GM12878 (cell line): Measurements from ENCODE around the gene GIMAP2. TPM values are rescaled to one million over a fixed set of nuclear protein-coding genes. Genes with fewer than 3 reads are reported as not detected.

ENCODE experiments used
- ATAC-seq: fragments of 200-7000 bp; cut with Tn5 transposase; 3 replicates; pipeline ENCODE4 v1.9.1; 2020; ENCODE audit warnings: mild to moderate bottlenecking, moderate library complexity
- BruUV-seq: library from RNA; stranded (reverse); fragments of 400-500 nt; replicated peaks from 2 replicates; lab custom pipeline; 2021; lab: Mats Ljungman, UMichigan
- CTCF ChIA-PET: fragments of 300-600 bp; sonication (Branson Sonifier 250); formaldehyde crosslinking; extraction: SDS; loops from one replicate; lab custom pipeline; 2021; ENCODE audit warnings: inconsistent platforms; lab: Yijun Ruan, JAX
- POLR2A ChIA-PET: fragments of 350-600 bp; formaldehyde crosslinking; extraction: SDS; loops from one replicate; lab custom pipeline; 2021; ENCODE audit warnings: inconsistent platforms; lab: Charles Lee
- RAD21 ChIA-PET: fragments of 300-600 bp; sonication (Branson Sonifier 250); formaldehyde crosslinking; loops from one replicate; lab custom pipeline; 2023; ENCODE audit warnings: antibody characterized with exemption; ENCODE audit not compliant: unreplicated experiment; lab: Charles Lee
- SMC1A ChIA-PET: fragments of 300-600 bp; sonication (Branson Sonifier 250); formaldehyde crosslinking; loops from one replicate; lab custom pipeline; 2023; ENCODE audit not compliant: unreplicated experiment, uncharacterized antibody; lab: Charles Lee
- DNase-seq: peaks from one replicate; pipeline ENCODE4 v3.0.0-alpha.2; 2011; ENCODE audit warnings: low read depth, low spot score
- FAIRE-seq: peaks from 3 replicates; lab custom pipeline; 2011; peaks lifted over from hg19 to GRCh38; lab: Jason Lieb, UNC
- H2AFZ ChIP-seq: 2 replicates; pipeline ENCODE4 v1.6.0; 2011; ENCODE audit warnings: low read depth, low read length, control low read depth; ENCODE audit not compliant: control insufficient read depth
- H3K27ac ChIP-seq: 2 replicates; pipeline ENCODE4 v1.5.1; 2011; ENCODE audit warnings: control low read depth; ENCODE audit not compliant: control insufficient read depth, insufficient read depth
- H3K27me3 ChIP-seq, 2 experiments: replicated peaks in 1 of 2; 2 replicates each; pipeline versions ENCODE4 v1.6.0 to v1.6.1; 2011; ENCODE audit warnings: low read length in 1 of 2; ENCODE audit not compliant: control insufficient read depth in 2 of 2, insufficient read depth in 2 of 2
- H3K36me3 ChIP-seq, 2 experiments: 2 replicates each; pipeline ENCODE4 v1.5.1; 2011; ENCODE audit warnings: low read length in 1 of 2; ENCODE audit not compliant: control insufficient read depth in 2 of 2, insufficient read depth in 2 of 2
- H3K4me1 ChIP-seq: 2 replicates; pipeline ENCODE4 v1.6.1; 2011; ENCODE audit warnings: mild to moderate bottlenecking, low read length, moderate library complexity, mixed read lengths; ENCODE audit not compliant: control insufficient read depth, insufficient read depth
- H3K4me2 ChIP-seq: 2 replicates; pipeline ENCODE4 v1.6.0; 2011; ENCODE audit warnings: control low read depth; ENCODE audit not compliant: control insufficient read depth, insufficient read depth
- H3K4me3 ChIP-seq: fragments of 200-600 bp; sonication (generic); 2 replicates; pipeline ENCODE4 v1.5.1; 2016
- H3K79me2 ChIP-seq: 2 replicates; pipeline ENCODE4 v1.6.0; 2011; ENCODE audit warnings: low read length; ENCODE audit not compliant: control insufficient read depth, insufficient read depth
- H3K9ac ChIP-seq: 2 replicates; pipeline ENCODE4 v1.8.0; 2011; ENCODE audit warnings: low read length, control low read depth, mixed read lengths; ENCODE audit not compliant: control insufficient read depth, insufficient read depth
- H3K9me3 ChIP-seq: replicated peaks from 3 replicates; pipeline ENCODE4 v1.5.1; 2011; ENCODE audit warnings: mild to moderate bottlenecking, low read length; ENCODE audit not compliant: control insufficient read depth, insufficient read depth
- H4K20me1 ChIP-seq: 2 replicates; pipeline ENCODE4 v1.6.0; 2011; ENCODE audit not compliant: control insufficient read depth, insufficient read depth
- BCL3 ChIP-seq: IDR thresholded peaks from 2 replicates; pipeline ENCODE4 v1.6.1; 2011; ENCODE audit warnings: borderline replicate concordance, low read depth, mild to moderate bottlenecking, moderate library complexity, low read length; ENCODE audit not compliant: insufficient read depth, poor library complexity, severe bottlenecking
- BHLHE40 ChIP-seq, 2 experiments: fragments of 450-650 bp in 1 of 2; IDR thresholded peaks; 2 replicates each; pipeline ENCODE4 v1.6.1; 2011 to 2017; ENCODE audit warnings: low read depth in 2 of 2, borderline replicate concordance in 1 of 2, improper control_type of control experiment in 1 of 2, low read length in 1 of 2, mild to moderate bottlenecking in 1 of 2
- CEBPZ ChIP-seq: fragments of 150-350 bp; IDR thresholded peaks from 2 replicates; pipeline ENCODE4 v1.6.1; 2016; ENCODE audit warnings: low read depth, low read length
- HDGF ChIP-seq: fragments of 450-650 bp; IDR thresholded peaks from 2 replicates; pipeline ENCODE4 v1.6.1; 2016; ENCODE audit warnings: antibody characterized with exemption
- KAT2A ChIP-seq: conservative IDR thresholded peaks from 2 replicates; pipeline ENCODE4 v1.6.1; 2011; ENCODE audit warnings: low read depth, low read length; ENCODE audit not compliant: control insufficient read depth
- MAX ChIP-seq: IDR thresholded peaks from 2 replicates; pipeline ENCODE4 v1.6.1; 2012; ENCODE audit warnings: low read depth, low read length, improper control_type of control experiment
- MYB ChIP-seq: fragments of 150-350 bp; IDR thresholded peaks from 2 replicates; pipeline ENCODE4 v1.6.1; 2014; ENCODE audit warnings: mild to moderate bottlenecking, low read depth, low read length, borderline replicate concordance
- NFIC ChIP-seq: IDR thresholded peaks from 2 replicates; pipeline ENCODE4 v1.6.1; 2012; ENCODE audit warnings: low read depth, mild to moderate bottlenecking, inconsistent platforms, low read length, moderate library complexity
- PAX5 ChIP-seq: IDR thresholded peaks from 2 replicates; pipeline ENCODE4 v1.6.1; 2011; ENCODE audit warnings: low read depth, low read length, borderline replicate concordance
- RCOR1 ChIP-seq: conservative IDR thresholded peaks from 2 replicates; pipeline ENCODE4 v1.6.1; 2012; ENCODE audit warnings: low read depth, low read length, improper control_type of control experiment
- RUNX3 ChIP-seq: IDR thresholded peaks from 2 replicates; pipeline ENCODE4 v1.6.1; 2012; ENCODE audit warnings: low read length, inconsistent platforms
- SREBF2 ChIP-seq: IDR thresholded peaks from 2 replicates; pipeline ENCODE4 v1.6.1; 2012; ENCODE audit warnings: mild to moderate bottlenecking, low read length
- STAT1 ChIP-seq: fragments of 450-650 bp; conservative IDR thresholded peaks from 2 replicates; pipeline ENCODE4 v1.6.1; 2014; ENCODE audit warnings: antibody characterized with exemption, mild to moderate bottlenecking
- STAT3 ChIP-seq: IDR thresholded peaks from 2 replicates; pipeline ENCODE4 v1.6.1; 2011; ENCODE audit warnings: low read depth, low read length, improper control_type of control experiment
- TAF1 ChIP-seq: IDR thresholded peaks from 2 replicates; pipeline ENCODE4 v1.6.1; 2011; ENCODE audit warnings: mild to moderate bottlenecking, low read depth, low read length, borderline replicate concordance
- TCF7 ChIP-seq: IDR thresholded peaks from 2 replicates; pipeline ENCODE4 v1.6.1; 2014; ENCODE audit warnings: antibody characterized with exemption, borderline replicate concordance
- ZBED1 ChIP-seq: IDR thresholded peaks from 2 replicates; pipeline ENCODE4 v1.6.1; 2016; ENCODE audit warnings: borderline replicate concordance
- in situ Hi-C: fragments of 300-500 bp; cut with MboI; formaldehyde crosslinking; loops from 9 replicates; pipeline ENCODE4 v1.14.3; 2018; ENCODE audit warnings: mixed read lengths
- intact Hi-C: fragments of 100-400 bp; cut with micrococcal nuclease; formaldehyde crosslinking; loops from one replicate; pipeline ENCODE4 v1.14.2; 2022; ENCODE audit not compliant: unreplicated experiment
- polyA plus RNA-seq, 11 experiments: library from polyadenylated mRNA; depleted of rRNA in 4 of 11; unstranded in 6 of 11; stranded (reverse) in 5 of 11; fragments of >200 nt; fragmentation: Nextera tagmentation in 4 of 11; fragmentation: Illumina TruSeq in 1 of 11; extraction: Ambion mirVana in 4 of 11; extraction: Trizol in 1 of 11; gene quantifications; 1 replicate in 1 of 11; 2 replicates in 10 of 11; pipeline versions ENCODE4 v1.2.1 to v1.2.3, GENCODE V29; 2011 to 2016; ENCODE audit warnings: inconsistent platforms in 2 of 11, missing spikeins in 2 of 11, low read depth in 1 of 11
- total RNA-seq, 4 experiments: library from RNA; depleted of rRNA in 3 of 4; stranded (reverse); fragments of >200 nt in 3 of 4; fragmentation: Illumina TruSeq in 1 of 4; extraction: Trizol in 1 of 4; gene quantifications; 2 replicates each; pipeline versions ENCODE4 v1.2.1 to v1.2.3, GENCODE V29; 2013 to 2021

Gene GIMAP2
- total and polyA plus RNA-seq, 10 of the 15 experiments (the other 5 are each of a cell fraction or from before 2014, with no cell fraction given), result 21.3 to 102 (median 31.8) TPM

- Histone ChIP-seq H3K36me3 (no peaks in the 10 kb centered on the region), H3K79me2 (no peaks in the 10 kb centered on the region), H3K4me3 (no peak overlapping the region), H3K27me3 (no peaks in the 10 kb centered on the region), H3K9me3 (peaks cover 19% of the 10 kb centered on the region), H3K4me2 (no peak overlapping the region), H3K9ac (no peak overlapping the region), H3K4me1 (no peaks in the 10 kb centered on the region), H3K27ac (no peak overlapping the region), H2AFZ (no peak overlapping the region), H4K20me1 (no peaks in the 10 kb centered on the region)
- DNase-seq, result no peak
- intact Hi-C loops, result no loop called here
- ChIA-PET CTCF (interaction anchor here (1.6 kb wide), 1 partner anchor 9 kb away, joined by 3 read pairs; the partner anchor contains the start of gene GIMAP6), POLR2A (interaction anchor here (0.6 kb wide), 1 partner anchor 1351 kb away, joined by 3 read pairs; no protein-coding TSS in a partner anchor), SMC1A (interaction anchor here (1.1 to 1.3 kb wide), 2 partner anchors 10 to 19 kb away, joined by 3 read pairs; partner anchors contain the start of gene GIMAP6), RAD21 (no interaction called here)
- no TSS peak for BruUV-seq
- TF ChIP-seq MYB (no peak), RCOR1 (no peak), PAX5 (no peak), KAT2A (no peak), SREBF2 (no peak), ZBED1 (no peak), NFIC (no peak), MAX (no peak), TCF7 (no peak), BCL3 (no peak), RUNX3 (no peak), TAF1 (no peak), STAT3 (no peak), CEBPZ (no peak), HDGF (no peak), STAT1 (no peak), BHLHE40 (IDR thresholded peaks at IDR 0.05; ENCODE audit: borderline replicate concordance in 1 of 2, low read depth in 2 of 2, low read length in 1 of 2) (no peak)
- FAIRE-seq, result peak; percentile 70
- ATAC-seq, result no peak
- in situ Hi-C loops, result no loop called here
These were observed 43.7 kb upstream of the GIMAP2 start for GRCh38 chr7:150641854-150642253.
